KMS-11 (cell line): ENCODE results near the gene TMEM94.

Experiments
- H2AFZ ChIP-seq: fragments of 200-600 bp; sonication (generic); 2 replicates; pipeline ENCODE4 v1.6.1; 2016; ENCODE audit warnings: antibody characterized with exemption, mixed run types, low read depth
- H3K27ac ChIP-seq: fragments of 200-600 bp; sonication (generic); 2 replicates; pipeline ENCODE4 v1.6.1; 2016; ENCODE audit warnings: mild to moderate bottlenecking, mixed run types
- H3K27me3 ChIP-seq: fragments of 200-600 bp; sonication (generic); 2 replicates; pipeline ENCODE4 v1.6.1; 2017; ENCODE audit warnings: mild to moderate bottlenecking, low read depth, mixed run types, moderate library complexity; ENCODE audit not compliant: insufficient read depth
- H3K36me3 ChIP-seq: fragments of 200-600 bp; sonication (generic); 2 replicates; pipeline ENCODE4 v1.6.1; 2017; ENCODE audit warnings: mild to moderate bottlenecking, mixed run types; ENCODE audit not compliant: insufficient read depth
- H3K4me1 ChIP-seq: fragments of 200-600 bp; sonication (generic); 2 replicates; pipeline ENCODE4 v1.6.1; 2016; ENCODE audit warnings: mild to moderate bottlenecking, low read depth, mixed run types; ENCODE audit not compliant: poor library complexity, severe bottlenecking
- H3K4me2 ChIP-seq: fragments of 200-600 bp; sonication (generic); 2 replicates; pipeline ENCODE4 v1.7.0; 2016; ENCODE audit warnings: mild to moderate bottlenecking, mixed run types
- H3K4me3 ChIP-seq: fragments of 200-600 bp; sonication (generic); IDR thresholded peaks from 2 replicates; pipeline ENCODE4 v1.6.1; 2017; ENCODE audit warnings: low read depth, low read length, mixed read lengths; ENCODE audit not compliant: insufficient read depth
- H3K79me2 ChIP-seq: fragments of 200-600 bp; sonication (generic); 2 replicates; pipeline ENCODE4 v1.6.1; 2016; ENCODE audit warnings: low read depth, mixed run types; ENCODE audit not compliant: insufficient read depth
- H3K9ac ChIP-seq: fragments of 200-600 bp; sonication (generic); 2 replicates; pipeline ENCODE4 v1.6.1; 2016; ENCODE audit warnings: mild to moderate bottlenecking, mixed run types
- H4K20me1 ChIP-seq: fragments of 200-600 bp; sonication (generic); 2 replicates; pipeline ENCODE4 v1.6.1; 2016; ENCODE audit warnings: mild to moderate bottlenecking, mixed run types; ENCODE audit not compliant: insufficient read depth
- CTCF ChIP-seq: fragments of 200-600 bp; sonication (generic); conservative IDR thresholded peaks from 2 replicates; pipeline ENCODE4 v1.6.1; 2017; ENCODE audit warnings: low read depth, mild to moderate bottlenecking, antibody characterized with exemption, low read length, moderate library complexity, mixed read lengths

The TMEM94 gene

GRCh38 chr17:75486151-75486550 is 29.7 kb downstream of the TMEM94 start:
- Histone ChIP-seq H3K4me1 (no peaks in the 10 kb centered on the region), H2AFZ (no peak overlapping the region), H3K27me3 (no peaks in the 10 kb centered on the region), H3K79me2 (no peaks in the 10 kb centered on the region), H3K27ac (no peak overlapping the region), H3K9ac (no peak overlapping the region), H3K4me2 (no peak overlapping the region), H3K4me3 (no peak overlapping the region), H4K20me1 (no peaks in the 10 kb centered on the region), H3K36me3 (no peaks in the 10 kb centered on the region)
- TF ChIP-seq CTCF: no peak

- no peak overlapping the region for H3K27ac ChIP-seq
- no peak overlapping the region for H3K9ac ChIP-seq
- no peak overlapping the region for H3K4me3 ChIP-seq
- TF ChIP-seq CTCF: no peak
- no peaks in the 10 kb centered on the region for H3K36me3 ChIP-seq
- no peaks in the 10 kb centered on the region for H4K20me1 ChIP-seq
- no peaks in the 10 kb centered on the region for H3K27me3 ChIP-seq
- no peaks in the 10 kb centered on the region for H3K4me1 ChIP-seq
- no peak overlapping the region for H3K4me2 ChIP-seq
- H3K79me2 ChIP-seq: no peaks in the 10 kb centered on the region
- no peak overlapping the region for H2AFZ ChIP-seq
These were observed 30.5 kb downstream of the TMEM94 start for GRCh38 chr17:75486951-75487350.

GRCh38 chr17:75487351-75488070 is 31.1 kb downstream of the TMEM94 start:
- H4K20me1 ChIP-seq: no peaks in the 10 kb centered on the region
- H3K4me1 ChIP-seq: no peaks in the 10 kb centered on the region
- H3K27me3 ChIP-seq: no peaks in the 10 kb centered on the region
- H3K79me2 ChIP-seq: no peaks in the 10 kb centered on the region
- H2AFZ ChIP-seq: no peak overlapping the region
- no peaks in the 10 kb centered on the region for H3K36me3 ChIP-seq
- no peak overlapping the region for H3K4me3 ChIP-seq
- no peak overlapping the region for H3K4me2 ChIP-seq
- H3K27ac ChIP-seq: no peak overlapping the region
- TF ChIP-seq CTCF: no peak
- H3K9ac ChIP-seq: no peak overlapping the region

GRCh38 chr17:75488693-75489510 is 32.5 kb downstream of the TMEM94 start:
- H3K4me2 ChIP-seq: no peak overlapping the region
- no peak overlapping the region for H2AFZ ChIP-seq
- no peaks in the 10 kb centered on the region for H3K4me1 ChIP-seq
- no peak for TF ChIP-seq CTCF
- no peaks in the 10 kb centered on the region for H3K36me3 ChIP-seq
- H3K4me3 ChIP-seq: no peak overlapping the region
- H3K9ac ChIP-seq: no peak overlapping the region
- H3K27me3 ChIP-seq: no peaks in the 10 kb centered on the region
- H3K27ac ChIP-seq: no peak overlapping the region
- no peaks in the 10 kb centered on the region for H4K20me1 ChIP-seq
- H3K79me2 ChIP-seq: no peaks in the 10 kb centered on the region
